H9 (cell line): ENCODE data around the gene FRRS1L. TPM values are rescaled to one million over a fixed set of nuclear protein-coding genes. Genes with fewer than 3 reads are reported as not detected.
"Not testable (repeated sequence)": the region's sequence is repeated elsewhere in the genome, so short reads cannot be mapped to it uniquely, and the experiment has no call there.

ENCODE experiments used
- DNase-seq: peaks from one replicate; pipeline ENCODE4 v3.0.0-alpha.2; 2017
- H2AFZ ChIP-seq: one replicate; pipeline ENCODE4 v1.6.1; 2013; ENCODE audit warnings: mild to moderate bottlenecking, low read length, control low read depth, moderate library complexity
- H2AK5ac ChIP-seq: 2 replicates; pipeline ENCODE4 v1.6.1; 2013; ENCODE audit warnings: low read length, control low read depth, mixed read lengths; ENCODE audit not compliant: insufficient read length
- H2BK120ac ChIP-seq: one replicate; pipeline ENCODE4 v1.6.1; 2013; ENCODE audit warnings: low read depth, mild to moderate bottlenecking, low read length, control low read depth, inconsistent platforms; ENCODE audit not compliant: poor library complexity, severe bottlenecking
- H2BK12ac ChIP-seq: 2 replicates; pipeline ENCODE4 v1.6.1; 2013; ENCODE audit warnings: low read length, control low read depth, mixed read lengths, low read depth; ENCODE audit not compliant: insufficient read length
- H2BK15ac ChIP-seq: 2 replicates; pipeline ENCODE4 v1.6.1; 2013; ENCODE audit warnings: low read depth, low read length, control low read depth
- H2BK20ac ChIP-seq: one replicate; pipeline ENCODE4 v1.6.1; 2013; ENCODE audit warnings: low read depth, mild to moderate bottlenecking, low read length, control low read depth, inconsistent platforms; ENCODE audit not compliant: poor library complexity, severe bottlenecking
- H2BK5ac ChIP-seq: 2 replicates; pipeline ENCODE4 v1.6.1; 2013; ENCODE audit warnings: low read length, control low read depth, mixed read lengths; ENCODE audit not compliant: insufficient read length
- H3K14ac ChIP-seq: 2 replicates; pipeline ENCODE4 v1.6.1; 2013; ENCODE audit warnings: low read length, control low read depth; ENCODE audit not compliant: insufficient read depth
- H3K18ac ChIP-seq: 2 replicates; pipeline ENCODE4 v1.6.1; 2013; ENCODE audit warnings: low read depth, mild to moderate bottlenecking, mixed read lengths, low read length, control low read depth; ENCODE audit not compliant: insufficient read length
- H3K23ac ChIP-seq: 2 replicates; pipeline ENCODE4 v1.6.1; 2013; ENCODE audit warnings: low read length, control low read depth, mixed read lengths, low read depth; ENCODE audit not compliant: insufficient read length
- H3K23me2 ChIP-seq: 2 replicates; pipeline ENCODE4 v1.6.1; 2013; ENCODE audit warnings: low read depth, mild to moderate bottlenecking, mixed read lengths, low read length, control low read depth; ENCODE audit not compliant: insufficient read length, poor library complexity, severe bottlenecking
- H3K27ac ChIP-seq: 2 replicates; pipeline ENCODE4 v1.5.1; 2013; ENCODE audit warnings: low read length, control low read depth, mixed read lengths, low read depth; ENCODE audit not compliant: insufficient read length
- H3K27me3 ChIP-seq: 2 replicates; pipeline ENCODE4 v1.6.1; 2013; ENCODE audit warnings: low read length, control low read depth, inconsistent platforms; ENCODE audit not compliant: insufficient read depth
- H3K4ac ChIP-seq: 2 replicates; pipeline ENCODE4 v1.6.1; 2013; ENCODE audit warnings: low read depth, mild to moderate bottlenecking, control low read depth, inconsistent platforms, low read length, moderate library complexity
- H3K4me1 ChIP-seq: 2 replicates; pipeline ENCODE4 v1.6.1; 2013; ENCODE audit warnings: low read length, control low read depth, inconsistent platforms; ENCODE audit not compliant: insufficient read depth
- H3K4me2 ChIP-seq: 2 replicates; pipeline ENCODE4 v1.6.1; 2013; ENCODE audit warnings: low read length, control low read depth, mixed read lengths; ENCODE audit not compliant: insufficient read length, insufficient read depth
- H3K56ac ChIP-seq: 2 replicates; pipeline ENCODE4 v1.6.1; 2013; ENCODE audit warnings: low read depth, mild to moderate bottlenecking, mixed read lengths, low read length, control low read depth; ENCODE audit not compliant: insufficient read length
- H3K79me1 ChIP-seq: 2 replicates; pipeline ENCODE4 v1.6.1; 2013; ENCODE audit warnings: low read depth, mild to moderate bottlenecking, moderate library complexity, low read length, control low read depth, inconsistent platforms; ENCODE audit not compliant: insufficient read depth, poor library complexity, severe bottlenecking
- H3K79me2 ChIP-seq: 2 replicates; pipeline ENCODE4 v1.6.1; 2013; ENCODE audit warnings: low read length, control low read depth, inconsistent platforms; ENCODE audit not compliant: insufficient read depth
- H3K9ac ChIP-seq: 2 replicates; pipeline ENCODE4 v1.6.1; 2013; ENCODE audit warnings: low read length, control low read depth, mixed read lengths; ENCODE audit not compliant: insufficient read length; ENCODE audit errors: extremely low read depth
- H3K9me3 ChIP-seq: one replicate; pipeline ENCODE4 v1.6.1; 2013; ENCODE audit warnings: low read depth, low read length, inconsistent platforms; ENCODE audit not compliant: control insufficient read depth
- H3T11ph ChIP-seq: one replicate; pipeline ENCODE4 v1.6.1; 2013; ENCODE audit warnings: mild to moderate bottlenecking, low read length, control low read depth, inconsistent platforms
- H4K20me1 ChIP-seq: one replicate; pipeline ENCODE4 v1.6.1; 2013; ENCODE audit not compliant: control insufficient read depth, insufficient read length, insufficient read depth
- H4K5ac ChIP-seq: 2 replicates; pipeline ENCODE4 v1.6.1; 2013; ENCODE audit warnings: low read depth, mild to moderate bottlenecking, mixed read lengths, low read length, control low read depth; ENCODE audit not compliant: insufficient read length
- H4K8ac ChIP-seq: replicated peaks from 2 replicates; pipeline ENCODE4 v1.6.1; 2013; ENCODE audit warnings: low read length, control low read depth, mixed read lengths, low read depth; ENCODE audit not compliant: insufficient read length
- H4K91ac ChIP-seq: 2 replicates; pipeline ENCODE4 v1.6.1; 2013; ENCODE audit warnings: low read depth, mild to moderate bottlenecking, moderate library complexity, mixed read lengths, low read length, control low read depth; ENCODE audit not compliant: insufficient read length
- H3K27ac Mint-ChIP-seq, 3 experiments: 2 replicates in 2 of 3; 3 replicates in 1 of 3; pipeline ENCODE4 v1.8.0; 2020 to 2021; ENCODE audit warnings: mixed read lengths in 3 of 3, mild to moderate bottlenecking in 1 of 3, moderate library complexity in 1 of 3
- H3K27me3 Mint-ChIP-seq: 2 replicates; pipeline ENCODE4 v1.8.0; 2021; ENCODE audit warnings: low read depth, mild to moderate bottlenecking, moderate library complexity, mixed read lengths
- H3K36me3 Mint-ChIP-seq, 3 experiments: 2 replicates in 2 of 3; 3 replicates in 1 of 3; pipeline ENCODE4 v1.8.0; 2020 to 2021; ENCODE audit warnings: low read depth in 3 of 3, mixed read lengths in 3 of 3; ENCODE audit not compliant: insufficient read depth in 1 of 3
- H3K4me1 Mint-ChIP-seq, 2 experiments: 2 replicates each; pipeline ENCODE4 v1.8.0; 2020; ENCODE audit warnings: mixed read lengths in 2 of 2
- H3K4me3 Mint-ChIP-seq, 2 experiments: 2 replicates in 1 of 2; 3 replicates in 1 of 2; pipeline ENCODE4 v1.8.0; 2020 to 2021; ENCODE audit warnings: mild to moderate bottlenecking in 2 of 2, mixed read lengths in 2 of 2, moderate library complexity in 1 of 2
- H3K9me3 Mint-ChIP-seq, 2 experiments: 2 replicates in 1 of 2; 3 replicates in 1 of 2; pipeline ENCODE4 v1.8.0; 2020; ENCODE audit warnings: mild to moderate bottlenecking in 2 of 2, mixed read lengths in 2 of 2, moderate library complexity in 1 of 2
- WGBS: extraction: QIAGEN DNeasy Blood & Tissue Kit; methylation state at CpG from one replicate; pipeline ENCODE4 v1.1.7; 2013; ENCODE audit warnings: missing lambda C conversion rate, low lambda C conversion rate, mixed read lengths; ENCODE audit not compliant: insufficient read length; ENCODE audit errors: extremely low coverage; 5-methylcytosine and 5-hydroxymethylcytosine counted together
- total RNA-seq: library from RNA; stranded (reverse); gene quantifications from 2 replicates; pipeline ENCODE4 v1.2.1, GENCODE V29; 2021
- TF ChIP-seq, protein P1 (sequence below): fragments of 200-600 bp; sonication (generic); conservative IDR thresholded peaks from 3 replicates; pipeline ENCODE4 v1.8.0; 2021; ENCODE audit warnings: antibody characterized with exemption, mild to moderate bottlenecking

FRRS1L gene
- total RNA-seq, 1 experiment from 2014 or later, result 3.3 TPM

DNA sequence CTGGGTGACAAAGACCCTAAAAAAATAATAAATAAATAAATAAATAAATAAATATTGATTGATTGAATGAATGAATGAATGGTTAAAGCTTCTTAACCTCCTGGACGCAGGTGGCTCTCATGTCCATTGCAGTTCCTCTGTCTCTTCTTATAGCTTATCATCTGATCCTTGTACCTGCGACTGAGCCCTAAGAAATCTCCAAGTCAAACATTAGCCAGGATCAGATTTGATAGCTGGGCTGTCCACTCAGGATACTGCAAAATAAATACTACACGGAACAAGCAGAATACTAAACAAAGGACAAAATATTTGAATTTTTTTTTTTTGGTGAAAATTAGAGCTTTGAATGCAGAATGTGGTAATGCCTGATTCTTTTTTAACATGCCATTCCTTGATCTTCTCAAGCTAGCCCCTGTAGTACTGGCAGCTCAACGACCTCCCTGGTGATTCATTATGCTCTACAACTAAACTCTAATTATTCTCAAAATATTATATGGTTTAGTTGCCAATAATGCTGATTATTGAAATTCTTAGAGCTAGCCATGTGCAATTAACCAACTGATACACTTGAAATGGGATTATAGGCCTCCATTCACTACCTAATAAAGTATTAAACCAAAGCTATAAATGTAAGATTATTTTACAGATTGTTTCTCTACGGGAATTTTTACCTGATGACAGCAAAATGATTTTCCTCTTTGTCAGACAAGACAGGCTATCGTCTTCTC is 37.4 kb downstream of the FRRS1L start:
- no peak overlapping the region for H2BK15ac ChIP-seq
- no peaks in the 10 kb centered on the region for H3K4me1 ChIP-seq
- WGBS, result no CpG with 5 or more reads among the region's 6 CpGs
- no peaks in the 10 kb centered on the region for H3K79me2 ChIP-seq
- no peaks in the 10 kb centered on the region for H3K23me2 ChIP-seq
- H3K27ac ChIP-seq, result no peak overlapping the region
- no peak overlapping the region for H3K18ac ChIP-seq
- no peaks in the 10 kb centered on the region for H4K20me1 ChIP-seq
- H3T11ph ChIP-seq, result no peak overlapping the region
- no peak overlapping the region for H2BK12ac ChIP-seq
- Mint-ChIP-seq H3K9me3 (no peaks in the 10 kb centered on the region), H3K27me3 (no peaks in the 10 kb centered on the region), H3K36me3 (no peaks in the 10 kb centered on the region), H3K27ac (no peak overlapping the region), H3K4me3 (no peak overlapping the region), H3K4me1 (no peaks in the 10 kb centered on the region)
- no peak overlapping the region for H3K56ac ChIP-seq
- TF ChIP-seq, protein P1, sequence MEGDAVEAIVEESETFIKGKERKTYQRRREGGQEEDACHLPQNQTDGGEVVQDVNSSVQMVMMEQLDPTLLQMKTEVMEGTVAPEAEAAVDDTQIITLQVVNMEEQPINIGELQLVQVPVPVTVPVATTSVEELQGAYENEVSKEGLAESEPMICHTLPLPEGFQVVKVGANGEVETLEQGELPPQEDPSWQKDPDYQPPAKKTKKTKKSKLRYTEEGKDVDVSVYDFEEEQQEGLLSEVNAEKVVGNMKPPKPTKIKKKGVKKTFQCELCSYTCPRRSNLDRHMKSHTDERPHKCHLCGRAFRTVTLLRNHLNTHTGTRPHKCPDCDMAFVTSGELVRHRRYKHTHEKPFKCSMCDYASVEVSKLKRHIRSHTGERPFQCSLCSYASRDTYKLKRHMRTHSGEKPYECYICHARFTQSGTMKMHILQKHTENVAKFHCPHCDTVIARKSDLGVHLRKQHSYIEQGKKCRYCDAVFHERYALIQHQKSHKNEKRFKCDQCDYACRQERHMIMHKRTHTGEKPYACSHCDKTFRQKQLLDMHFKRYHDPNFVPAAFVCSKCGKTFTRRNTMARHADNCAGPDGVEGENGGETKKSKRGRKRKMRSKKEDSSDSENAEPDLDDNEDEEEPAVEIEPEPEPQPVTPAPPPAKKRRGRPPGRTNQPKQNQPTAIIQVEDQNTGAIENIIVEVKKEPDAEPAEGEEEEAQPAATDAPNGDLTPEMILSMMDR, result no peak
- no peaks in the 10 kb centered on the region for H3K27me3 ChIP-seq
- DNase-seq, result no peak
- H4K8ac ChIP-seq, result no peak overlapping the region
- no peak overlapping the region for H2AK5ac ChIP-seq
- no peak overlapping the region for H4K5ac ChIP-seq
- no peaks in the 10 kb centered on the region for H3K9me3 ChIP-seq
- no peak overlapping the region for H3K4ac ChIP-seq
- no peak overlapping the region for H2BK5ac ChIP-seq
- H3K9ac ChIP-seq, result no peak overlapping the region
- no peak overlapping the region for H2BK20ac ChIP-seq
- no peak overlapping the region for H2BK120ac ChIP-seq
- H3K23ac ChIP-seq, result no peak overlapping the region
- no peaks in the 10 kb centered on the region for H3K79me1 ChIP-seq
- H3K14ac ChIP-seq, result no peak overlapping the region
- H2AFZ ChIP-seq, result no peak overlapping the region
- H4K91ac ChIP-seq, result no peak overlapping the region
- H3K4me2 ChIP-seq, result no peak overlapping the region

DNA sequence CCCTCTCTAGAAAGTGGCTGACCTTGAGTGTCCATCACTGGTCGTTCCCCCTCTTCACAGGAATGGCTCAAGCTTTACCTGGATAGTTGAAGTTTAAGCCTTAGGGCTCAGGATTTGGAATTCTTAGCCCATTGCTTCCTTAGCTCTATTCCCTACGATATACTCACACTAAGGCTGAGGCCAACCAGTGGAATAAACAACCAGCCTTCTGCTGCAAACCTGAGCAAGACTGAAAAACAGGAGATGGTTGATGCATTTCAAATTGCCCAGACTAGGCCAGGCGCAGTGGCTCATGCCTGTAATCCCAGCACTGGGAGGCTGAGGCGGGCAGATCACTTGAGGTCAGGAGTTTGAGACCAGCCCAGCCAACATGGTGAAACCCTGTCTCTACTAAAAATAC is 40.4 kb downstream of the FRRS1L start:
- H2BK15ac ChIP-seq, H2BK120ac ChIP-seq, H3K79me1 ChIP-seq, H4K5ac ChIP-seq, H2AFZ ChIP-seq, H3K79me2 ChIP-seq, H3K23me2 ChIP-seq, H4K20me1 ChIP-seq, H3K27me3 Mint-ChIP-seq, H3T11ph ChIP-seq, H3K4ac ChIP-seq, H4K8ac ChIP-seq, H2AK5ac ChIP-seq, H2BK12ac ChIP-seq, DNase-seq, H4K91ac ChIP-seq, H3K23ac ChIP-seq, H3K27ac Mint-ChIP-seq, H3K18ac ChIP-seq, H3K56ac ChIP-seq, H2BK5ac ChIP-seq, H3K14ac ChIP-seq, H3K9me3 ChIP-seq, H3K9me3 Mint-ChIP-seq, H3K4me1 Mint-ChIP-seq, H3K4me2 ChIP-seq, H2BK20ac ChIP-seq, H3K4me1 ChIP-seq, H3K4me3 Mint-ChIP-seq, H3K36me3 Mint-ChIP-seq, H3K27ac ChIP-seq, H3K9ac ChIP-seq, H3K27me3 ChIP-seq: not testable (repeated sequence)
- no CpG with 5 or more reads among the region's 4 CpGs for WGBS
